AG09319 (cell line): ENCODE data around the gene ATF6B.

Source experiments
- DNase-seq: peaks from one replicate; pipeline ENCODE4 v3.0.0-alpha.2; 2010; ENCODE audit warnings: low read depth; ENCODE audit errors: extremely low read depth
- CTCF ChIP-seq: IDR thresholded peaks from 2 replicates; pipeline ENCODE4 v1.5.1; 2011; ENCODE audit warnings: low read depth, mild to moderate bottlenecking, inconsistent platforms, low read length, moderate library complexity

The ATF6B gene

DNA sequence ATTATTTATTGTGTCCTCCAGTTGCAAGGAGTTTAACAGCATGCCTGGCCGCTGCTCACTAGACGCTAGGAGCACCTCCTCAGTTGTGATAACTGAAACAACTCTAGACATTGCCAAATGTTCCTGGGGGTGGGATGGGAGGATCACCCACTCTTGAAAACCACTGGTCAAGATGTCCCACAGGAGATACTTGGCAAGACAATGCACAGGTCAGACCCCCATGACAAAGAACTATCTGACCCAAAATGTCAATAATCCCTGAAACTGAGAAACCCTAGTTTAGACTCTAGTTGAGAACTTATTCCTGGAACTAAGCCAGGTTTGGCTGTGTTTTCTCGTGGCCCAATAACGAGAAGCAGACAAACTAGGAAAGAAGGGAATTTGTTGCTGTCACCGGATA is 11.5 kb upstream of the ATF6B start:
- DNase-seq, result no peak
- TF ChIP-seq CTCF, result no peak

DNA sequence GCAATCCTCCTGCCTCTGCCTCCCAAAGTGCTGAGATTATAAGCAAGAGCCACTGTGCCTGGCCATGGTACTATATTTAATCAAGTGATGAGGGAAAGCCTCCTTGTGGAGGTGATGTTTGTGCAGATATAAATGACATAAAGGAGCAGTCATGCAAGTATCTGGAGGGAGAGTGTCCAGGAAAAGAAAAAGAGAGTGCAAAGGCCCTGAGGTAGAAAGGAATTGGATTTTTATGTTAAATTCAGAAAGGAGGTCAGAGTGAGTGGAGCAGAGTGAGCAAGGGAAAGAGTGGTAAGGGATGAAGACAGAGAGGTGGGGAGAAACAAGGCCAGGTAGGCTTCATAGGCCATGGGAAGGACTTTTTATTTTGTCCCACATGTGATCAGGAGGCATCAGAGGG is 9.4 kb upstream of the ATF6B start:
- TF ChIP-seq CTCF, result no peak
- no peak for DNase-seq

GRCh38 chr6:32133786-32134185 is 5.7 kb upstream of the ATF6B start:
- no peak for TF ChIP-seq CTCF
- DNase-seq, result no peak

GRCh38 chr6:32132110-32132509 is 4.1 kb upstream of the ATF6B start:
- no peak for DNase-seq
- TF ChIP-seq CTCF, result no peak

DNA sequence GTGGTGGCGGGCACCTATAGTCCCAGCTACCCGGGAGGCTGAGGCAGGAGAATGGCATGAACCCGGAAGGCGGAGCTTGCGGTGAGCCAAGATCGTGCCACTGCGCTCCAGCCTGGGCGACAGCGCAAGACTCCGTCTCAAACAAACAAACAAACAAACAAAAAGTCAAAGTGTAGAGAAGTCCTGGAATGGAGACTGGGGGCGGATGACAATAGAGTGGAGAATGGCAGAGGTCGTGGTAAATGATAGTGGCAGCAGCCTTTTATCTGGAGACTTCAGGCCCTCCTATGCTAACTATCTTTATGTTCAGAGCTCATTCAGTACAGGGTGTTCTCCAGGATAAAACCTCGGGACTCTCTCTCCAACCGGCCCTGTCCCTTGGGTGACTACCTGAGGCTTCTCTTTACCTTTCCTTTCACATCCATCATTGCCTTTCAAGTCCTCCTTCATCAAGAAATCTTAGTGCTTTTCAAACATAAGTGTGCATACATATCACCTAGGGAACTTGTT is 3.4 kb upstream of the ATF6B start:
- no peak for DNase-seq
- TF ChIP-seq CTCF, result no peak

- no peak for TF ChIP-seq CTCF
- no peak for DNase-seq
These were observed 1.4 kb upstream of the ATF6B start for GRCh38 chr6:32129297-32130088.

DNA sequence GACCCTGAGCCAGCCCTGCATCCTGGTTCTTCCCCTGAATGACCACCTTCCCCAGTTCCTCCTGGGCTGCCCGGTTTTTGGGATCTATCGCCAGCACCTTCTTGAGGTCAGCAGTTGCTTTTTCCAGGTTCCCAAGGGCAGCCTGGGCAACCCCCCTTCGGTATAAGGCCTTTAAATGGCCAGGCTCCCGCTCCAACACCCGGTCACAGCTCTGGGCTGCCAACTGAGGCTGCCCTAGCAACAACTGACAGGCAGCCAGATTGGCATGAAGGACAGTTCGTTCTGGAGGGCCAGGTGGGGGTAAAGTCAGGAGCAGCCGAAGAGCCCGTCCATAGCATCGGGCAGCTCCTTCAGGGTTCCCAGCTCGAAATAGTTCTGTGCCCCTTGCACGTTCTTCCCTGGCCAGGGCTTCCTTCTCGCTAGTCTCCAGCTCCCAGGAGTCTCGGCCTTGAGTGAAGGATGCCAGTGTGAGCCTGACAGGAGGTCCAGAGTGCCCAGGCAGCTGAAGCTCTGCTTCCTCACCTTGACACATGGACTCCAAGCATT is 778 bp upstream of the ATF6B start:
- DNase-seq, result no peak
- no peak for TF ChIP-seq CTCF
